Measurements from ENCODE around the gene MAGI1.
"Not testable (repeated sequence)": the region's sequence is repeated elsewhere in the genome, so short reads cannot be mapped to it uniquely, and the experiment has no call there.

The MAGI1 gene

GRCh38 chr3:65576966-65577365 is 461.8 kb downstream of the MAGI1 start:
- DNase-seq = no peak

GRCh38 chr3:65576228-65576627 is 462.5 kb downstream of the MAGI1 start:
- no peak for DNase-seq

- DNase-seq = no peak
These were observed 463.3 kb downstream of the MAGI1 start for GRCh38 chr3:65575376-65575840.

GRCh38 chr3:65573548-65574116 is 465.1 kb downstream of the MAGI1 start:
- DNase-seq = no peak

- DNase-seq = no peak
These were observed 466.4 kb downstream of the MAGI1 start for GRCh38 chr3:65572175-65572777.

- DNase-seq = no peak
These were observed 468.8 kb downstream of the MAGI1 start for GRCh38 chr3:65569845-65570405.

- no peak for DNase-seq
These were observed 469.6 kb downstream of the MAGI1 start for GRCh38 chr3:65569129-65569528.

- no peak for DNase-seq
These were observed 470.2 kb downstream of the MAGI1 start for GRCh38 chr3:65568497-65568896.

- not testable (repeated sequence) for DNase-seq
These were observed 473.0 kb downstream of the MAGI1 start for GRCh38 chr3:65565744-65566143.

GRCh38 chr3:65564483-65564882 is 474.2 kb downstream of the MAGI1 start:
- no peak for DNase-seq

GRCh38 chr3:65563861-65564260 is 474.9 kb downstream of the MAGI1 start:
- no peak for DNase-seq

GRCh38 chr3:65562447-65562846 is 476.3 kb downstream of the MAGI1 start:
- no peak for DNase-seq

- DNase-seq = no peak
These were observed 477.1 kb downstream of the MAGI1 start for GRCh38 chr3:65561617-65562016.

- no peak for DNase-seq
These were observed 477.8 kb downstream of the MAGI1 start for GRCh38 chr3:65560901-65561300.

- DNase-seq = no peak
These were observed 478.6 kb downstream of the MAGI1 start for GRCh38 chr3:65560133-65560532.

GRCh38 chr3:65559643-65560042 is 479.1 kb downstream of the MAGI1 start:
- no peak for DNase-seq

GRCh38 chr3:65558826-65559225 is 479.9 kb downstream of the MAGI1 start:
- DNase-seq = no peak

GRCh38 chr3:65557899-65558564 is 480.7 kb downstream of the MAGI1 start:
- DNase-seq = no peak

GRCh38 chr3:65556934-65557577 is 481.7 kb downstream of the MAGI1 start:
- no peak for DNase-seq

GRCh38 chr3:65552434-65552833 is 486.3 kb downstream of the MAGI1 start:
- no peak for DNase-seq

GRCh38 chr3:65551945-65552344 is 486.8 kb downstream of the MAGI1 start:
- no peak for DNase-seq

- no peak for DNase-seq
These were observed 488.6 kb downstream of the MAGI1 start for GRCh38 chr3:65550137-65550536.

- no peak for DNase-seq
These were observed 489.1 kb downstream of the MAGI1 start for GRCh38 chr3:65549626-65549959.

Data from CD4-positive, alpha-beta T cell treated with Interleukin-1 beta for 1 hour (primary cell).